PC-3 (cell line): ENCODE measurements around the gene TMTC1. TPM values are rescaled to one million over a fixed set of nuclear protein-coding genes. Genes with fewer than 3 reads are reported as not detected.
"Not testable (repeated sequence)": the region's sequence is repeated elsewhere in the genome, so short reads cannot be mapped to it uniquely, and the experiment has no call there.

Experiments
- ATAC-seq: fragments of 200-7000 bp; cut with Tn5 transposase; 2 replicates; pipeline ENCODE4 v1.9.1; 2020; ENCODE audit warnings: mild to moderate bottlenecking, moderate library complexity
- BruUV-seq: library from RNA; stranded (reverse); fragments of 400-500 nt; replicated peaks from 2 replicates; lab custom pipeline; 2021; lab: Mats Ljungman, UMichigan
- CTCF ChIA-PET: fragments of 300-600 bp; sonication (Branson Sonifier 250); formaldehyde crosslinking; loops from one replicate; lab custom pipeline; 2022; ENCODE audit warnings: antibody characterized with exemption; lab: Charles Lee
- POLR2A ChIA-PET: fragments of 300-600 bp; sonication (Branson Sonifier 250); formaldehyde crosslinking; loops from one replicate; lab custom pipeline; 2022; ENCODE audit warnings: antibody characterized with exemption; ENCODE audit not compliant: unreplicated experiment; lab: Charles Lee
- DNase-seq: peaks from one replicate; pipeline ENCODE4 v3.0.0-alpha.2; 2015
- H2AFZ ChIP-seq: fragments of 300-600 bp; sonication (generic); 2 replicates; pipeline ENCODE4 v1.6.0; 2016; ENCODE audit warnings: antibody characterized with exemption, low read length
- H3F3A ChIP-seq: fragments of 300-600 bp; sonication (generic); one replicate; pipeline ENCODE4 v1.6.0; 2017; ENCODE audit warnings: antibody characterized with exemption, low read length, control low read depth, mild to moderate bottlenecking; ENCODE audit not compliant: unreplicated experiment
- H3K27ac ChIP-seq: fragments of 300-600 bp; sonication (generic); 2 replicates; pipeline ENCODE4 v1.5.1; 2016; ENCODE audit warnings: mild to moderate bottlenecking, low read length
- H3K27me3 ChIP-seq: fragments of 300-600 bp; sonication (generic); 2 replicates; pipeline ENCODE4 v1.6.1; 2016; ENCODE audit warnings: low read length, mixed read lengths
- H3K36me3 ChIP-seq: fragments of 300-600 bp; sonication (generic); 2 replicates; pipeline ENCODE4 v1.6.1; 2016; ENCODE audit warnings: low read depth, mixed run types, low read length, mixed read lengths
- H3K4me1 ChIP-seq: fragments of 300-600 bp; sonication (generic); 2 replicates; pipeline ENCODE4 v1.5.1; 2016; ENCODE audit warnings: low read length; ENCODE audit not compliant: insufficient read depth
- H3K4me2 ChIP-seq: fragments of 300-600 bp; sonication (generic); 2 replicates; pipeline ENCODE4 v1.6.0; 2016; ENCODE audit warnings: low read length
- H3K4me3 ChIP-seq: fragments of 300-600 bp; sonication (generic); 2 replicates; pipeline ENCODE4 v1.5.1; 2016; ENCODE audit warnings: mild to moderate bottlenecking, low read length, mixed read lengths
- H3K79me2 ChIP-seq: fragments of 300-600 bp; sonication (generic); 2 replicates; pipeline ENCODE4 v1.6.1; 2017; ENCODE audit warnings: low read length, mixed read lengths
- H3K9ac ChIP-seq: fragments of 300-600 bp; sonication (generic); 2 replicates; pipeline ENCODE4 v1.6.0; 2016; ENCODE audit warnings: mild to moderate bottlenecking, low read length
- H3K9me2 ChIP-seq: fragments of 300-600 bp; sonication (generic); replicated peaks from 2 replicates; pipeline ENCODE4 v1.6.1; 2016; ENCODE audit warnings: mixed run types, low read length, mixed read lengths
- H3K9me3 ChIP-seq: fragments of 300-600 bp; sonication (generic); 2 replicates; pipeline ENCODE4 v1.6.1; 2016; ENCODE audit warnings: low read length, mixed read lengths
- H4K20me1 ChIP-seq: fragments of 300-600 bp; sonication (generic); 2 replicates; pipeline ENCODE4 v1.6.1; 2016; ENCODE audit warnings: low read length, mixed read lengths
- CTCF ChIP-seq: fragments of 300-600 bp; sonication (generic); conservative IDR thresholded peaks from 2 replicates; pipeline ENCODE4 v1.5.1; 2017; ENCODE audit warnings: antibody characterized with exemption, low read depth, mild to moderate bottlenecking, low read length
- EZH2 ChIP-seq: fragments of 300-600 bp; sonication (generic); IDR thresholded peaks from one replicate; pipeline ENCODE4 v1.6.1; 2017; ENCODE audit warnings: antibody characterized with exemption, mild to moderate bottlenecking, low read length; ENCODE audit not compliant: unreplicated experiment
- EZH2phosphoT487 ChIP-seq: fragments of 300-600 bp; sonication (generic); IDR thresholded peaks from 2 replicates; pipeline ENCODE4 v1.6.1; 2018; ENCODE audit warnings: mild to moderate bottlenecking, antibody characterized with exemption, low read length, borderline replicate concordance
- intact Hi-C: fragments of 100-400 bp; cut with micrococcal nuclease; formaldehyde crosslinking; loops from 2 replicates; pipeline ENCODE4 v1.9.0; 2023
- total RNA-seq: library from RNA; depleted of rRNA; stranded (reverse); fragments of >200 nt; gene quantifications from 2 replicates; pipeline ENCODE4 v1.2.3, GENCODE V29; 2014

The TMTC1 gene
- total RNA-seq, 1 experiment from 2014 or later, result 5.8 TPM

GRCh38 chr12:29816874-29817725 lies 33.4 kb upstream of the TMTC1 start:
- BruUV-seq, result no TSS peak
- DNase-seq, result no peak
- intact Hi-C loops, result no loop called here
- Histone ChIP-seq H3K9me3 (no peaks in the 10 kb centered on the region), H4K20me1 (no peaks in the 10 kb centered on the region), H3K9ac (no peak overlapping the region), H2AFZ (no peak overlapping the region), H3K27ac (no peak overlapping the region), H3K36me3 (no peaks in the 10 kb centered on the region), H3K4me3 (no peak overlapping the region), H3K79me2 (no peaks in the 10 kb centered on the region), H3F3A (no peaks in the 10 kb centered on the region), H3K4me1 (no peaks in the 10 kb centered on the region), H3K4me2 (no peak overlapping the region), H3K9me2 (no peaks in the 10 kb centered on the region), H3K27me3 (no peaks in the 10 kb centered on the region)
- TF ChIP-seq EZH2, result no peak
- TF ChIP-seq EZH2phosphoT487, result no peak
- TF ChIP-seq CTCF, result no peak
- ChIA-PET POLR2A (no interaction called here), CTCF (no interaction called here)
- no peak for ATAC-seq

- H3K4me3 ChIP-seq, DNase-seq, CTCF ChIA-PET, H3K79me2 ChIP-seq, H3K9me2 ChIP-seq, BruUV-seq, ATAC-seq, H3K36me3 ChIP-seq, H3K9ac ChIP-seq, H3K9me3 ChIP-seq, H3K27ac ChIP-seq, H3F3A ChIP-seq, H3K4me1 ChIP-seq, H3K27me3 ChIP-seq, POLR2A ChIA-PET, H3K4me2 ChIP-seq, H2AFZ ChIP-seq, H4K20me1 ChIP-seq: not testable (repeated sequence)
- intact Hi-C loops, result loop anchor here (10.0 kb wide), 1 partner anchor 115 kb away; no protein-coding TSS in a partner anchor
Measured at GRCh38 chr12:29809616-29810361, 26.0 kb upstream of the TMTC1 start.

GRCh38 chr12:29807129-29807528 lies 23.4 kb upstream of the TMTC1 start:
- BruUV-seq, result no TSS peak
- ATAC-seq (peak; percentile 100), DNase-seq (peak; percentile 84)
- POLR2A ChIA-PET, result no interaction called here
- no peaks in the 10 kb centered on the region for H3F3A ChIP-seq
- H3K4me3 ChIP-seq, result no peak overlapping the region
- H3K27me3 ChIP-seq, result no peaks in the 10 kb centered on the region
- CTCF ChIA-PET, result no interaction called here
- H3K4me2 ChIP-seq, result no peak overlapping the region
- no peaks in the 10 kb centered on the region for H3K79me2 ChIP-seq
- intact Hi-C loops, result loop anchor here (10.0 kb wide), 1 partner anchor 118 kb away; no protein-coding TSS in a partner anchor
- H3K9me2 ChIP-seq, result no peaks in the 10 kb centered on the region
- H3K36me3 ChIP-seq, result no peaks in the 10 kb centered on the region
- peaks cover 5% of the 10 kb centered on the region for H3K4me1 ChIP-seq
- no peak overlapping the region for H2AFZ ChIP-seq
- TF ChIP-seq CTCF, result no peak
- no peak for TF ChIP-seq EZH2
- TF ChIP-seq EZH2phosphoT487, result no peak
- H3K27ac ChIP-seq, result no peak overlapping the region
- no peaks in the 10 kb centered on the region for H4K20me1 ChIP-seq
- H3K9ac ChIP-seq, result no peak overlapping the region
- H3K9me3 ChIP-seq, result no peaks in the 10 kb centered on the region
